Neuronal stem cell (in vitro differentiated cells): Measurements from ENCODE around the gene ABLIM2.

ENCODE experiments used
- DNase-seq: peaks from one replicate; pipeline ENCODE4 v3.0.0-alpha.2; 2013; ENCODE audit warnings: low spot score
- H2AFZ ChIP-seq: one replicate; pipeline ENCODE4 v1.6.1; 2013; ENCODE audit warnings: mild to moderate bottlenecking, low read length, inconsistent platforms
- H2AK5ac ChIP-seq: 2 replicates; pipeline ENCODE4 v1.6.1; 2013; ENCODE audit warnings: low read depth, mild to moderate bottlenecking, inconsistent platforms, low read length, moderate library complexity, mixed read lengths
- H2BK120ac ChIP-seq: 2 replicates; pipeline ENCODE4 v1.6.1; 2013; ENCODE audit warnings: low read depth, mild to moderate bottlenecking, inconsistent platforms, low read length, moderate library complexity, mixed read lengths
- H2BK12ac ChIP-seq: one replicate; pipeline ENCODE4 v1.6.1; 2013; ENCODE audit warnings: low read length, inconsistent platforms
- H2BK15ac ChIP-seq: 2 replicates; pipeline ENCODE4 v1.6.1; 2013; ENCODE audit warnings: mild to moderate bottlenecking, low read length, inconsistent platforms, mixed read lengths
- H2BK5ac ChIP-seq: one replicate; pipeline ENCODE4 v1.6.1; 2013; ENCODE audit warnings: inconsistent platforms, mild to moderate bottlenecking, low read length, moderate library complexity
- H3K14ac ChIP-seq: one replicate; pipeline ENCODE4 v1.6.1; 2013; ENCODE audit warnings: low read length, inconsistent platforms
- H3K18ac ChIP-seq: 2 replicates; pipeline ENCODE4 v1.6.1; 2013; ENCODE audit warnings: low read length, inconsistent platforms
- H3K23ac ChIP-seq: 2 replicates; pipeline ENCODE4 v1.6.1; 2013; ENCODE audit warnings: low read depth, mild to moderate bottlenecking, mixed read lengths, low read length, inconsistent platforms; ENCODE audit not compliant: poor library complexity
- H3K27ac ChIP-seq: replicated peaks from 3 replicates; pipeline ENCODE4 v1.5.1; 2013; ENCODE audit warnings: low read length, inconsistent platforms
- H3K27me3 ChIP-seq, 3 experiments: 2 replicates each; pipeline ENCODE4 v1.6.1; 2013; ENCODE audit warnings: low read length in 3 of 3, mild to moderate bottlenecking in 2 of 3, inconsistent platforms in 1 of 3, low read depth in 1 of 3, mixed read lengths in 1 of 3, moderate library complexity in 1 of 3; ENCODE audit not compliant: control insufficient read depth in 3 of 3, insufficient read depth in 3 of 3
- H3K36me3 ChIP-seq, 2 donors: replicated peaks in 1 of 2; 2 replicates each; pipeline ENCODE4 v1.6.1; 2013; ENCODE audit warnings: low read length in 2 of 2; ENCODE audit not compliant: control insufficient read depth in 2 of 2, insufficient read depth in 2 of 2
- H3K4ac ChIP-seq: 2 replicates; pipeline ENCODE4 v1.6.1; 2013; ENCODE audit warnings: inconsistent platforms, mild to moderate bottlenecking, low read length, moderate library complexity
- H3K4me1 ChIP-seq, 2 donors: 1 replicate in 1 of 2; 2 replicates in 1 of 2; pipeline ENCODE4 v1.6.1; 2013; ENCODE audit warnings: low read length in 2 of 2, low read depth in 1 of 2; ENCODE audit not compliant: control insufficient read depth in 2 of 2, insufficient read depth in 1 of 2
- H3K4me2 ChIP-seq: one replicate; pipeline ENCODE4 v1.6.1; 2013; ENCODE audit warnings: mild to moderate bottlenecking, low read length, inconsistent platforms; ENCODE audit not compliant: insufficient read depth, poor library complexity, severe bottlenecking
- H3K4me3 ChIP-seq, 2 donors: 2 replicates each; pipeline ENCODE4 v1.5.1; 2013; ENCODE audit warnings: low read length in 2 of 2, mild to moderate bottlenecking in 2 of 2, inconsistent platforms in 1 of 2, moderate library complexity in 1 of 2
- H3K79me1 ChIP-seq: one replicate; pipeline ENCODE4 v1.6.1; 2013; ENCODE audit warnings: low read depth, mild to moderate bottlenecking, inconsistent platforms, low read length, moderate library complexity
- H3K9ac ChIP-seq: one replicate; pipeline ENCODE4 v1.6.1; 2013; ENCODE audit warnings: mild to moderate bottlenecking, low read depth, low read length, inconsistent platforms; ENCODE audit not compliant: poor library complexity
- H3K9me3 ChIP-seq, 2 donors: replicated peaks in 1 of 2; 2 replicates each; pipeline versions ENCODE3 to v1.6.1; 2013; ENCODE audit warnings: low read length in 2 of 2, mild to moderate bottlenecking in 2 of 2, inconsistent platforms in 1 of 2, low read depth in 1 of 2, mixed read lengths in 1 of 2, moderate library complexity in 1 of 2; ENCODE audit not compliant: control insufficient read depth in 2 of 2, insufficient read depth in 1 of 2
- H4K8ac ChIP-seq: one replicate; pipeline ENCODE4 v1.6.1; 2013; ENCODE audit warnings: low read depth, mild to moderate bottlenecking, inconsistent platforms, low read length, moderate library complexity
- H4K91ac ChIP-seq: one replicate; pipeline ENCODE4 v1.6.1; 2013; ENCODE audit warnings: low read length, low read depth, mild to moderate bottlenecking, inconsistent platforms; ENCODE audit not compliant: poor library complexity
- WGBS, 2 donors: extraction: QIAGEN DNeasy Blood & Tissue Kit; methylation state at CpG; one replicate each; pipeline ENCODE4 v1.1.7; 2013; ENCODE audit warnings: missing lambda C conversion rate in 2 of 2, mixed read lengths in 1 of 2; ENCODE audit not compliant: insufficient read length in 2 of 2, insufficient replicate concordance in 1 of 2; ENCODE audit errors: extremely low coverage in 2 of 2; 5-methylcytosine and 5-hydroxymethylcytosine counted together

Gene ABLIM2

DNA sequence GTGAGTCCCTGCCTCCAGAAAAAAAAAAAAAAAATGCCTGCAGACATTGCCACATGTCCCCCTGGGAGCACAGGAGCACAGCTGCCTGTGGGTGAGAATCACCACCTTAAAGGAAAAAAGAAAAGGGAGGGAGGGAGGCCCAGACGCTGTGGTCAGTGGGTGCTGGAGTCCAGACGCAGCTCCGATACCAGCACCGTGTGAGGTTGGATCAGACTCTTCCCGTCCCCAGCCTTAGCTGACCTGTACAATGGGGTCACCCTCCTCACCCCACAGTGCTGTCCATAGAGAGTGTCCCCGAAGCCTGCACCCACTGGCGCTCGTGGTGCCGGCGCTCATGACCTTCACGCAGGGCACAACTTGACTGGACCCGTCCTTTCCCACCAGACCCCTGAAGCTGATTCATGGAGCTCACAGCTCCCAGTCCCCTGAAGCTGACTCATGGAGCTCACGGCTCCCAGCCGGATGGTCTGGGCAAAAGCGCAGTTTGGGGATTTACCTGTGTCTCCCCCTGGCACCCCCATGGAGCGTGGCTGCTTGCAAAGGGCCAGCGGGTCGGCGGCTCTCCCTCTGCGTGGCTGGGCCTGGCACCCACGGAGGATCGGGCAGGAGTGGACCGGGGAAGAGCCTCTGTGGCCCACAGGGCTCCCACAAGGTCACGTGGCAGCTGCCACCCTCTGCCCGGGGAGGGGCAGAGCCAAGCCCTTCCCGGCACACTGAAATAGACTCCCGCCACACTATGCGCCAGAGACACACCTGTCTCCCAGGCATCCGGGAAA, 31.4 kb downstream of the ABLIM2 start:
- peaks cover 0 to 46% (median 0%) of the 10 kb centered on the region in 3 experiments for H3K27me3 ChIP-seq
- peak overlapping the region; percentile 58 for H2AK5ac ChIP-seq
- H3K4ac ChIP-seq: no peak overlapping the region
- H3K9ac ChIP-seq: no peak overlapping the region
- no peak overlapping the region for H3K4me2 ChIP-seq
- H3K4me3 ChIP-seq: no peak overlapping the region
- no peak overlapping the region for H2AFZ ChIP-seq
- no peak overlapping the region for H2BK15ac ChIP-seq
- H3K79me1 ChIP-seq: no peaks in the 10 kb centered on the region
- peak overlapping the region; percentile 36 for H3K18ac ChIP-seq
- no peaks in the 10 kb centered on the region for H3K36me3 ChIP-seq
- peak overlapping the region; percentile 21 for H3K23ac ChIP-seq
- H2BK12ac ChIP-seq: no peak overlapping the region
- peaks cover 8% of the 10 kb centered on the region in 2 donors for H3K4me1 ChIP-seq
- H2BK5ac ChIP-seq: no peak overlapping the region
- H3K9me3 ChIP-seq: no peaks in the 10 kb centered on the region
- H4K8ac ChIP-seq: no peak overlapping the region
- H4K91ac ChIP-seq: no peak overlapping the region
- no peak for DNase-seq
- WGBS, 2 donors: no CpG with 5 or more reads among the region's 29 CpGs
- peak overlapping the region; percentile 94 for H3K14ac ChIP-seq
- H3K27ac ChIP-seq: no peak overlapping the region
- H2BK120ac ChIP-seq: no peak overlapping the region

DNA sequence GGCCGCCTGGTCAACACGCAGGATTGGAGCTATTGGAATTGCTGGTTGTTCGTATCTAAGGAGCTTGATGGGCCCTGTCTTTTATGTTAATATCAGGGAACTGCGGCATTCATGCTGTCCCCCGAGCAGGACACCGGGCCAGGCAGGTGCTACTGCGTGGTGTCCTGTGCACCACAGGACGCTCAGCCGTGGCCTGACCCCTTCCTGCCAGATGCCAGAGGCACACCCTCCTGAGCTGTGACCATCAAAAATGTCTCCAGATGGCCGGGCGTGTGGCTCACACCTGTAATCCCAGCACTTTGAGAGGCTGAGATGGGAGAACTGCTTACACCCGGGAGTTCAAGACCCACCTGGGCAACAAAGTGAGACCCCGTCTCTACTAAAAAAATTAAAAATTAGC, 32.1 kb downstream of the ABLIM2 start:
- Histone ChIP-seq H3K4me1 (peaks cover 8% of the 10 kb centered on the region in 2 donors), H4K91ac (no peak overlapping the region), H2BK120ac (no peak overlapping the region), H2AFZ (no peak overlapping the region), H3K4me2 (no peak overlapping the region), H3K36me3 (no peaks in the 10 kb centered on the region), H2BK12ac (no peak overlapping the region), H3K9ac (no peak overlapping the region), H3K23ac (no peak overlapping the region), H3K14ac (no peak overlapping the region), H3K9me3 (no peaks in the 10 kb centered on the region), H3K27ac (no peak overlapping the region), H3K27me3 (peaks cover 0 to 53% (median 0%) of the 10 kb centered on the region in 3 experiments), H2AK5ac (no peak overlapping the region), H2BK5ac (no peak overlapping the region), H3K4me3 (no peak overlapping the region), H3K4ac (no peak overlapping the region), H2BK15ac (no peak overlapping the region), H3K18ac (no peak overlapping the region), H4K8ac (no peak overlapping the region), H3K79me1 (no peaks in the 10 kb centered on the region)
- WGBS, 2 donors: no CpG with 5 or more reads among the region's 13 CpGs
- no peak for DNase-seq

DNA sequence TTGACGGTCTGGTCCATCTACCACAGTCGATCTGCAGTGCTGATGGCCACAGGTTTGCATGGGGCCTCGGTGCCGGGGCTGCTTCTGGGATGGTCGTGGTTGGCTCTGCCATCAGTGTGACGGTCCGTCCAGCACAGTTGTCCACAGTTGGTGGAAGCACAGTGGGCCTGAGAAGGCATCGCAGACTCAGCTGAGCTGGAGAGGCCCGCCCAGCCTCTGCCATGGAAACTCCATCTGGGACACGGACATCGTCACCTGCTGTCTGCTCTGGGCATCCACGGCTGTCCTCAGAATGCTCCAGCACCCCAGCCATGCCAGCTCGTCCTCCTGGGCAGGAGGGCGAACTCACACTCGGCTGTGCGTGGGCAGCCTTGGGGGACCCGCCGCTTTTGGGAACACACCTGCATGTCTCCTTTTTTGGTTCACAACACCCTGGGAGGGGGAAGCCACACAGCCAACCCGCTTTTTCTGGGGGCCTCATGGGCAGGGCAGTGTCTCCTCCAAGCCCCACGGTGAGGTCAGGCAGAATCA, 33.0 kb downstream of the ABLIM2 start:
- Histone ChIP-seq H3K4ac (no peak overlapping the region), H2AFZ (no peak overlapping the region), H3K18ac (no peak overlapping the region), H3K9me3 (no peaks in the 10 kb centered on the region), H3K27me3 (peaks cover 0 to 49% (median 0%) of the 10 kb centered on the region in 3 experiments), H2AK5ac (peak overlapping the region; percentile 16), H3K4me3 (no peak overlapping the region), H2BK5ac (peak overlapping the region; percentile 44), H3K4me2 (no peak overlapping the region), H2BK120ac (no peak overlapping the region), H2BK12ac (no peak overlapping the region), H3K36me3 (no peaks in the 10 kb centered on the region), H2BK15ac (peak overlapping the region; percentile 1), H3K4me1 (peaks cover 8% of the 10 kb centered on the region in 2 donors), H3K27ac (no peak overlapping the region), H3K79me1 (no peaks in the 10 kb centered on the region), H3K14ac (no peak overlapping the region), H4K8ac (no peak overlapping the region), H4K91ac (no peak overlapping the region), H3K23ac (peak overlapping the region; percentile 94), H3K9ac (no peak overlapping the region)
- no peak for DNase-seq
- WGBS, 2 donors: no CpG with 5 or more reads among the region's 20 CpGs

DNA sequence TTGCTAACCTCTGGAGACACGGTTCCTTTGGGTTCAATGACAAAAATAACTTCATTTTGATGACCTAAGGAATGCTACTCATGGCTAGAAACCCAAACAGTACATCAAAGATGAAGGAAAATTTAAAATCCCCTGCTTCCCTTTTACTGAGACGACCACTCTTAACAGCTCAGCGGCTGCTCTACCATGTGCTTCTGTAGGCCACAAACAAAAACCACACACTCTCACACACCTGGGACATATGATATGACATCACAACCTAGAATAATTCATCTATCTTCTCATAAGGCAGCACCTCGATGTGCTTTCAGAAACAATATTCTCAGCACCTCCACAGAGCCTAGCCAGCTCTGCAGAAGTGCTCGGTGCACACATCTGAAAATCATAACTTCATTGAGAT, 34.7 kb downstream of the ABLIM2 start:
- Histone ChIP-seq H3K18ac (peak overlapping the region; percentile 84), H3K79me1 (no peaks in the 10 kb centered on the region), H3K4me3 (no peak overlapping the region), H2AK5ac (no peak overlapping the region), H2BK5ac (peak overlapping the region; percentile 50), H2AFZ (no peak overlapping the region), H3K4me1 (peaks cover 8% of the 10 kb centered on the region in 2 donors), H3K14ac (no peak overlapping the region), H3K9ac (peak overlapping the region; percentile 45), H4K8ac (no peak overlapping the region), H2BK12ac (no peak overlapping the region), H3K27ac (no peak overlapping the region), H3K23ac (no peak overlapping the region), H2BK120ac (no peak overlapping the region), H3K27me3 (peaks cover 0 to 43% (median 0%) of the 10 kb centered on the region in 3 experiments), H4K91ac (no peak overlapping the region), H3K36me3 (no peaks in the 10 kb centered on the region), H3K4ac (no peak overlapping the region), H2BK15ac (no peak overlapping the region), H3K4me2 (no peak overlapping the region), H3K9me3 (no peaks in the 10 kb centered on the region)
- no CpG with 5 or more reads among the region's 5 CpGs for WGBS, 2 donors
- no peak for DNase-seq
